GM12874 (cell line): ENCODE measurements around the gene LCP2.

Source experiments
- TF ChIP-seq, protein P1 (sequence below): IDR thresholded peaks from 2 replicates; pipeline ENCODE4 v1.5.1; 2011; ENCODE audit warnings: low read depth, mild to moderate bottlenecking, control low read depth, low read length, moderate library complexity; ENCODE audit not compliant: insufficient read depth

The LCP2 gene

DNA sequence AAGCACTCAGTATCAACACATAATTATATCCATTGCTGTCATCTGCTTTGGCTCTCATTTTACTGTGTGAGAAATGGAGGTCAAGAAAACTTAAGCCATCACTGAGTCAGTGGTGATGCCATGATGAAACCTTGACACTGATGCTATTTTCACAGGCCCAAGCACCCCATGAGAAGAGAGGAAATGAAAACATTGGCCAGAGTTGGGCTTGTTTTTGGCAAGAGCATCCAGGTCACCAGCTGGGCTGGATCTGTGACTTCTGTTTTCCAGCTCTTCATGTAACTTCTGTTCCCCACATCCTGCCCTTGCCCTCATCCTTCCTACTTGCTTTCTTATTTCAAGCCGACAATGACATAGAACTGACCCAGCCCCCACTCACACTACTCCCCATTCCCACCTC is 10.0 kb downstream of the LCP2 start:
- TF ChIP-seq, protein P1, sequence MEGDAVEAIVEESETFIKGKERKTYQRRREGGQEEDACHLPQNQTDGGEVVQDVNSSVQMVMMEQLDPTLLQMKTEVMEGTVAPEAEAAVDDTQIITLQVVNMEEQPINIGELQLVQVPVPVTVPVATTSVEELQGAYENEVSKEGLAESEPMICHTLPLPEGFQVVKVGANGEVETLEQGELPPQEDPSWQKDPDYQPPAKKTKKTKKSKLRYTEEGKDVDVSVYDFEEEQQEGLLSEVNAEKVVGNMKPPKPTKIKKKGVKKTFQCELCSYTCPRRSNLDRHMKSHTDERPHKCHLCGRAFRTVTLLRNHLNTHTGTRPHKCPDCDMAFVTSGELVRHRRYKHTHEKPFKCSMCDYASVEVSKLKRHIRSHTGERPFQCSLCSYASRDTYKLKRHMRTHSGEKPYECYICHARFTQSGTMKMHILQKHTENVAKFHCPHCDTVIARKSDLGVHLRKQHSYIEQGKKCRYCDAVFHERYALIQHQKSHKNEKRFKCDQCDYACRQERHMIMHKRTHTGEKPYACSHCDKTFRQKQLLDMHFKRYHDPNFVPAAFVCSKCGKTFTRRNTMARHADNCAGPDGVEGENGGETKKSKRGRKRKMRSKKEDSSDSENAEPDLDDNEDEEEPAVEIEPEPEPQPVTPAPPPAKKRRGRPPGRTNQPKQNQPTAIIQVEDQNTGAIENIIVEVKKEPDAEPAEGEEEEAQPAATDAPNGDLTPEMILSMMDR, result no peak

GRCh38 chr5:170286386-170286925 is 11.1 kb downstream of the LCP2 start:
- TF ChIP-seq, protein P1, result no peak

DNA sequence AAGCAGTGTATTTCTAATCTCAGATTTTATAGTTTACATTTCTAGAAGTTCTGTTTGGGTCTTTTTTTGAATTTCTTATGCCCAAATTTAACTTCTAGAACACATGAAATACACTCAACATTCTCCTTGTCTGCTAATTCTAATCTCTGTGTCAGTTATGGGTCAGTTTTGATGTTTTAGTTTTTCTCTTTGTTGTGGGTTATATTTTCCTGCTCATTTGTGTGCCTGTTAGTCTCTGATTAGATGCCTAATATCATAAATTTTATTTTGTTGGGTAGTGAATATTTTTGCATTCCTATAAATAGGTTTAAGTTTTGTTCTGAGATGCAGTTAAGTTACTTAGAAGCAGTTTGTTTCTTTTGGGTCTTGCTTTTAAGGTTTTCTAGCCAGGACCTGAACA is 12.4 kb downstream of the LCP2 start:
- TF ChIP-seq, protein P1, result no peak

DNA sequence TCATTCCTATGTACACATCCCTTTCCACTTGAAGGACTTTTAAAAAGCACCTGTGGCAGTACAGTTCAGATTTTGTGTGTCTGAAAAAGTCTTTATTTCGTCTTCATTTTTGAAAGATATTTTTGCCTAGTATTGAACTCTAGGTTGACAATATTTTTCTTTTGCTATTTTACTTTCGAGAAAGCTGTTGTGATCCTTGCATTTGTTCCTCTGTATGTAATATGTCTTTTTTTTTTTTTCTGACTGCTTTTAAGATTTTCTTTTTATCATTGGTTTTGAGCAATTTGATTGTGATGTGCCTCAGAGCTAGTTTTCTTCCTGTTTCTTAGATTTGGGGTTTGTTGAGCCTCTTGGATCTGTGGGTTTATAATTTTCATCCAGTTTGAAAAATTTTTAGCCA is 13.3 kb downstream of the LCP2 start:
- TF ChIP-seq, protein P1, result no peak

DNA sequence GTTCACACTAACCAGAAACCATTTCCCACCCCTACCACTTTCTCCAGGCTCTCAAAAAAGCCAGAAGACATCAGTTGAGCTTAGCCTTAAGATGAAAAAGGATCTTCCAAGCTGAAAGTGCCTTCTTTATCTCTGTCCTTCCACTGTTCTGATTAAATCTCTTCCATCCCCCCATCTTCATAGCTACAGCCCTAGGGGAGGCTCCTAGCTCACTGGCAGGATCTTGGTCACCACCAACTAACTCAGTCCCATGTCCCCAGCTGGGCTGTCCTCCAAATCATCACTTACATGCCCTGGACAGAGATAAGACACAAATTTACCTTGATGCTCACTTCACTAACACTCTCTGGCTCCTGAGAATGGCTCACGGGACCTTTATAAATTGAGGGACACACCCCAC is 14.3 kb downstream of the LCP2 start:
- TF ChIP-seq, protein P1, result no peak

DNA sequence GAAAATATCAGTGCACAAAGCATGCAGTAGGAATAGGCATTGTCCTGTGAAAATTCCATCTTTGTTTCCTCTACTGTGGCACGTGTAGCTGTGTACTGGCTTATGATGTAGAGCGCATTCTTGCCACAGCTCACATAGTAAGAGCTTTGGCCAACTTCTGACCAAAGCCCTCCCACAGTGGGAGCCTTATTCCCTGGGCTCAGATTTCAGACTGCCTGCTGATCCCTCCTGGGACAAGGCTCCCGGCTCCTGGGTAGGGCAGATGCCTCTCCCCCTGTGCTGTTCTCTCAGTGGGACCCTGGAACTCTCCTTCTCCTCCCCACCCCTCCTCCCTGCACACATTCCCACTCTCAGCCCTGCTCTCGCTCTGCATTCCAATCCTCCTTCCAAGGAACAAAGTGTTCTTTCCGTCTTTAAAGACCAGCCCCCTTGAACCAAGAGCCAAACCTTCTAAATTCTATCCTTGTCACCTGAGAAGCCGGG is 17.5 kb downstream of the LCP2 start:
- TF ChIP-seq, protein P1, result no peak

- TF ChIP-seq, protein P1, result no peak
Measured at GRCh38 chr5:170279459-170279817, 18.1 kb downstream of the LCP2 start.
